Lower leg skin (tissue), 4 donors: ENCODE data around the gene ITIH4. TPM values are rescaled to one million over a fixed set of nuclear protein-coding genes. Genes with fewer than 3 reads are reported as not detected.

Experiments
- DNase-seq, 2 donors: peaks; one replicate each; pipeline ENCODE4 v3.0.0-alpha.2; 2019; ENCODE audit warnings: low spot score in 2 of 2
- H3K4me3 ChIP-seq: fragments of 200-600 bp; sonication (generic); 2 replicates; pipeline ENCODE4 v1.5.1; 2017; ENCODE audit warnings: mild to moderate bottlenecking, low read depth; ENCODE audit not compliant: poor library complexity, severe bottlenecking
- POLR2A ChIP-seq, 2 donors: fragments of 450-650 bp; IDR thresholded peaks; one replicate each; pipeline ENCODE4 v1.6.1; 2016 to 2017; ENCODE audit warnings: antibody characterized with exemption in 2 of 2, mild to moderate bottlenecking in 1 of 2, moderate library complexity in 1 of 2
- WGBS, 2 donors: methylation state at CpG; one replicate each; pipeline ENCODE4 v1.1.5; 2018; 5-methylcytosine and 5-hydroxymethylcytosine counted together
- intact Hi-C: fragments of 100-400 bp; cut with DNase I; formaldehyde crosslinking; loops from one replicate; pipeline ENCODE4 v1.15.0; 2023; ENCODE audit warnings: low total_unique reads
- total RNA-seq, 4 donors: library from RNA; depleted of rRNA; stranded (reverse); fragments of >200 nt; gene quantifications; one replicate each; pipeline ENCODE4 v1.1.0, GENCODE V29; 2016
- TF ChIP-seq, protein P1 (sequence below), 3 donors: fragments of 450-650 bp; IDR thresholded peaks; one replicate each; pipeline ENCODE4 v1.5.1; 2016; ENCODE audit warnings: antibody characterized with exemption in 3 of 3, mild to moderate bottlenecking in 3 of 3, moderate library complexity in 2 of 3

The ITIH4 gene
- total RNA-seq, 4 donors from 2014 or later, result 0.38 to 3.6 (median 2.5) TPM

GRCh38 chr3:52841981-52842340, 11.5 kb upstream of the ITIH4 start:
- intact Hi-C loops, result no loop called here
- no peak overlapping the region for H3K4me3 ChIP-seq
- WGBS, 2 donors, result 83 to 85% methylated on average over 12 of the region's 12 CpGs
- TF ChIP-seq, protein P1, sequence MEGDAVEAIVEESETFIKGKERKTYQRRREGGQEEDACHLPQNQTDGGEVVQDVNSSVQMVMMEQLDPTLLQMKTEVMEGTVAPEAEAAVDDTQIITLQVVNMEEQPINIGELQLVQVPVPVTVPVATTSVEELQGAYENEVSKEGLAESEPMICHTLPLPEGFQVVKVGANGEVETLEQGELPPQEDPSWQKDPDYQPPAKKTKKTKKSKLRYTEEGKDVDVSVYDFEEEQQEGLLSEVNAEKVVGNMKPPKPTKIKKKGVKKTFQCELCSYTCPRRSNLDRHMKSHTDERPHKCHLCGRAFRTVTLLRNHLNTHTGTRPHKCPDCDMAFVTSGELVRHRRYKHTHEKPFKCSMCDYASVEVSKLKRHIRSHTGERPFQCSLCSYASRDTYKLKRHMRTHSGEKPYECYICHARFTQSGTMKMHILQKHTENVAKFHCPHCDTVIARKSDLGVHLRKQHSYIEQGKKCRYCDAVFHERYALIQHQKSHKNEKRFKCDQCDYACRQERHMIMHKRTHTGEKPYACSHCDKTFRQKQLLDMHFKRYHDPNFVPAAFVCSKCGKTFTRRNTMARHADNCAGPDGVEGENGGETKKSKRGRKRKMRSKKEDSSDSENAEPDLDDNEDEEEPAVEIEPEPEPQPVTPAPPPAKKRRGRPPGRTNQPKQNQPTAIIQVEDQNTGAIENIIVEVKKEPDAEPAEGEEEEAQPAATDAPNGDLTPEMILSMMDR (IDR thresholded peaks at IDR 0.05), result no peak
- no peak for TF ChIP-seq POLR2A (IDR thresholded peaks at IDR 0.05)
- no peak for DNase-seq

DNA sequence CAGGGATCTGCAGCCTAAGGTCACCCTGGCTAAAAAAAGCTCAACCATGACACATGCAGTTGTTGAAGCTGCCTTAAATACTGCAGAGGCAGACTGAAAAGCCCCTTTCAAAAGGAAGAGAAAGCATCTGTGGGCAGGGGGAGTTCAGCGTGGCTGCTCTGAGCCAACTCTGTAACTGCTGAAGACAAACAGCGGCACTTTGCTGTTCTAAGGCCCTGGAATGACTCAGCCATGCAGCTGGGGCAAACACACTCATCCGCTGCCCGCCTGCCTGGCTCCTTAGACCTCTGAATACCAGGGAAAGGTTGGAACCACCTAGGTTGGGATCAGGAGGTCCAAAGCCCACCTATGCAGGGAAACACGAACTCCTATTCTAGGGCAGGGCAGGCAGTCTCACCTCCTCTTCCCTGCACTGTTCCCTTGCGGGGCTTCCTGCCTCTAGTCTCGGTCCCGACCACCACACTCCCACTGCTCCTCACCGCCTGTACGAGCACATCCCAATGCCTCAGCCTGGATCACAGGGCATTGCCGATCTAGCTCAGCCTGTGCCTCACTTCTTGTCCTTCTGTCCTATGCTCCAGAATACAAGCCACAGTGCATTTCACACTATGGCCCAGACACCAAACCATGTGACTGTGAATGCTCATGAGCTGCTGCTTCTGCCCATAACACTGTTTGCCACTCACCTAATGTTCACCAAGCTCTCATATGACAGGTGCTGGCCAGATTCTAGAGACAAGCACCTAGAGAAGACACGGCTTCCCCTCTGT, 10.9 kb upstream of the ITIH4 start:
- intact Hi-C loops, result no loop called here
- WGBS, 2 donors, result 93 to 99% methylated on average over 12 of the region's 12 CpGs
- no peak for DNase-seq
- no peak overlapping the region for H3K4me3 ChIP-seq
- TF ChIP-seq POLR2A (IDR thresholded peaks at IDR 0.05), result no peak
- TF ChIP-seq, protein P1 (IDR thresholded peaks at IDR 0.05), result no peak

DNA sequence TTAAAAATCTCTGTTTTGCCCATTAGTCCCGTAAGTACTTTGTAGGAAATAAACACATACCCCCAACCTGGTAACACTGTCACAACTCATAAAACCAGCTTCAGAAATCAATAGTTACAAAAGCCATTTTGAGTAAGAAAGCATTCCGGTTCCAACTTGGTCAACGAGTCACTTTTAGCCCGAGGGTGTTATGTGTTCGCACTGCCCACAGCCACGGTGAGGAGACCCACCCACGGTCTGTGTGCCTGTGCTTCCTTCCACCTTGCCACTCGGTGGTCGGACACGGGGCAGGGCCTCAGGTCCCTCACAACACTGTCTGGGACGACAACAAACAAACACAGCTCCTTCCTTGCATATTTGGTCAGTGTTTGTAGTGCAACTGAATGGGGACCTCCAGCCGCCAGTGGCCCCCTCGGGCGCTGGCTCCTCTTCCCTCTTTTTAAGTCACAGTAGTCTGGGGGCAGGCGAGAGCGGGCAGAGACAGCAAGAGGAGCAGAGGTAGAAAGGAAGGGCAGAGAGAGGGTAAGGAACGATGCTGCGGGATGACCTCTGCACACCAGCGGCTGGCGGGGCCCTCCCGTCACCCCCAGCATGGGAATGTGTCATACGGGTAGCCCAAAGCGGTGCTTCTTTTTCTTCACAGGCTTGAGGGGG, 9.5 kb upstream of the ITIH4 start:
- no peak overlapping the region for H3K4me3 ChIP-seq
- WGBS, 2 donors, result 89 to 90% methylated on average over 23 of the region's 23 CpGs
- no peak for DNase-seq
- intact Hi-C loops, result no loop called here
- TF ChIP-seq, protein P1 (IDR thresholded peaks at IDR 0.05), result no peak

DNA sequence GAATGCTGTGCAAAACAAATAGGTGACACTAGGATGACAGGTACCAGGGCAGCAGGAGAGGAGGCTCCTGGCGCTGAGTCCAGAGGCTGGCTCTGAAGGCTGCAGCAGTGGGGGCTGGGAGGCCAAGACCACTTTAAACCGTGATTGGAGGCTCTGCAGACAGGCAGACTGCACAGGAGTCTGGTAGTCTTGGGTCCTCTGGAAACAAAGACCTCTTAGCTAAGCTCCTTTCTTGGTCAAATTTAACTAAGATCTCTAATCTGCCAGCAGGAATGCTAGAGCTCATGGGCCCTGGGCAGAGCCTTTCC, 8.8 kb upstream of the ITIH4 start:
- intact Hi-C loops, result no loop called here
- no peak for TF ChIP-seq POLR2A (IDR thresholded peaks at IDR 0.05)
- TF ChIP-seq, protein P1 (IDR thresholded peaks at IDR 0.05), result no peak
- 66 to 86% methylated on average over 2 of the region's 2 CpGs for WGBS, 2 donors
- DNase-seq, result no peak
- no peak overlapping the region for H3K4me3 ChIP-seq

DNA sequence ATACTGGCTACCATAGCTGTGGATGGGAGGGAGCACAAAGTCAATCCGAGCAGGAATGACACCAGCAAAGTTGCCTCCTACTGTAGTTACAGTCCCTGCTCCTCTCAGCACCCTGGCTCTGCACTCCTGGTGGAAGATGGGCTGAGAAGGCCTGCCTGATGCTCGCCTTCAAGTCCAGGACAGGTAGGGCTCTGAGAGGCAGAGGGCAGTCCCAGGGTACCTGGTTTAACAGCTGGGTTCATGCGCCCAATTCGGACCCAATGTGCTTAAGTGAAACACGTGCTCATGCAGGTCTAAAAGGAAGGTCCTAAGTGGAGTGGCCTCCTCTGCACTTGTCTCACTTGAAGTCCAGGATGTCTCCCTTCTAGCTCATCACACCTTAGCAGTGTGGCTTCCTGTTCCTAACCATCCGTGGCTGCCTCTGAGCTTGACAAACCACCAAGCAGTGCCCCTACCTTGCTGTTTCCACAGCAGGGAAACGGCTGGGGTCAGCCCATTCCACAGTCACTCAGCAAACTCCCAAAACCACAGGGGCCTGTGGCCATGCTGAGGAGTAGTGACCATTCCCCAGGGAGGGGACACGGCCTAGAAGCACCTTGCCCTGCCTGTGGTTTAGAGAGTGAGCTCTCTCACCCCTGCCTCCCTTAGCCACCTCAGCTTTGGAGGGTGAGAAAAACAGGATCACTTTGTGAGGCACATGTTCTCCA, 8.2 kb upstream of the ITIH4 start:
- H3K4me3 ChIP-seq, result no peak overlapping the region
- intact Hi-C loops, result no loop called here
- TF ChIP-seq POLR2A (IDR thresholded peaks at IDR 0.05), result no peak
- TF ChIP-seq, protein P1 (IDR thresholded peaks at IDR 0.05), result no peak
- no peak for DNase-seq
- 93 to 94% methylated on average over 8 of the region's 8 CpGs for WGBS, 2 donors
